Adrenal gland (tissue), 12 donors: ENCODE measurements around the gene WWP2. TPM values are rescaled to one million over a fixed set of nuclear protein-coding genes. Genes with fewer than 3 reads are reported as not detected.

ENCODE experiments used
- DNase-seq, 7 donors: peaks; one replicate each; pipeline ENCODE4 v3.0.0-alpha.2; 2019 to 2020
- H3K27ac ChIP-seq, 5 donors: fragments of 200-600 bp; sonication (generic) in 4 of 5; 1 replicate in 3 of 5; 2 replicates in 2 of 5; pipeline versions ENCODE4 v1.5.1 to v1.8.0; 2016 to 2020; ENCODE audit warnings: mild to moderate bottlenecking in 1 of 5
- H3K27me3 ChIP-seq: fragments of 200-600 bp; 2 replicates; pipeline ENCODE4 v1.8.0; 2021
- H3K36me3 ChIP-seq, 2 donors: fragments of 200-600 bp; replicated peaks in 1 of 2; 1 replicate in 1 of 2; 2 replicates in 1 of 2; pipeline versions ENCODE4 v1.5.1 to v1.8.0; 2018 to 2022
- H3K4me1 ChIP-seq, 2 donors: fragments of 200-600 bp; replicated peaks in 1 of 2; 1 replicate in 1 of 2; 2 replicates in 1 of 2; pipeline versions ENCODE4 v1.5.1 to v1.8.0; 2018 to 2021
- H3K4me3 ChIP-seq, 4 donors: fragments of 200-600 bp; sonication (generic) in 3 of 4; one replicate each; pipeline ENCODE4 v1.5.1; 2016 to 2018
- H3K9me3 ChIP-seq, 3 donors: fragments of 200-600 bp; sonication (generic) in 1 of 3; replicated peaks in 1 of 3; 1 replicate in 2 of 3; 2 replicates in 1 of 3; pipeline versions ENCODE4 v1.5.1 to v1.8.0; 2016 to 2021
- POLR2A ChIP-seq, 2 donors: fragments of 450-650 bp; IDR thresholded peaks; one replicate each; pipeline ENCODE4 v1.6.1; 2017; ENCODE audit warnings: antibody characterized with exemption in 2 of 2, mild to moderate bottlenecking in 2 of 2, moderate library complexity in 1 of 2
- WGBS, 4 donors: extraction: QIAGEN DNeasy Blood & Tissue Kit in 2 of 4; methylation state at CpG; one replicate each; pipeline versions ENCODE4 v1.1.5 to v1.1.7; 2013 to 2017; 5-methylcytosine and 5-hydroxymethylcytosine counted together
- intact Hi-C, 2 donors: fragments of 100-400 bp; cut with DNase I; formaldehyde crosslinking; loops; one replicate each; pipeline versions ENCODE4 v1.14.1 to v1.15.0; 2022 to 2023
- polyA plus RNA-seq, 3 donors: library from polyadenylated mRNA; stranded (reverse); fragments of 200-250 nt in 2 of 3; fragments of 350-450 nt in 1 of 3; fragmentation: Illumina TruSeq in 1 of 3; extraction: RNeasy Lipid Tissue Mini Kit (QIAGEN cat#74804) in 1 of 3; gene quantifications; one replicate each; pipeline ENCODE4 v1.2.3, GENCODE V29; 2013 to 2014
- total RNA-seq, 9 donors: library from RNA; depleted of rRNA in 4 of 9; stranded (reverse); fragments of >200 nt in 4 of 9; fragments of 120-200 nt in 1 of 9; fragmentation: NEBNext Ultra II Directional in 1 of 9; extraction: Animal tissue kit (Norgen Biotek cat#: 25700) in 1 of 9; gene quantifications; one replicate each; pipeline versions ENCODE4 v1.1.0 to v1.2.4, GENCODE V29; 2013 to 2023
- TF ChIP-seq, protein P1 (sequence below), 6 experiments: fragments of 450-650 bp in 4 of 6; fragments of 200-600 bp in 2 of 6; sonication (generic) in 1 of 6; IDR thresholded peaks; 1 replicate in 5 of 6; 2 replicates in 1 of 6; pipeline versions ENCODE4 v1.5.1 to v1.8.0; 2016 to 2021; ENCODE audit warnings: antibody characterized with exemption in 6 of 6, mild to moderate bottlenecking in 2 of 6, moderate library complexity in 1 of 6
- donor health status: healthy with polysubstance abuse.
- donor health status: Bipolar disorder and iron deficiency.
- donor health status: DM: yes; HTN: yes; CAD: no.
- donor health status: DM: no; HTN: no; CAD: no.
- donor health status: DM: no; HTN: no; CAD: no.
- donor health status: DM: yes; HTN: yes; CAD: no.

The WWP2 gene
- total and polyA plus RNA-seq, 12 donors: 28.3 to 99.8 (median 72.0) TPM

DNA sequence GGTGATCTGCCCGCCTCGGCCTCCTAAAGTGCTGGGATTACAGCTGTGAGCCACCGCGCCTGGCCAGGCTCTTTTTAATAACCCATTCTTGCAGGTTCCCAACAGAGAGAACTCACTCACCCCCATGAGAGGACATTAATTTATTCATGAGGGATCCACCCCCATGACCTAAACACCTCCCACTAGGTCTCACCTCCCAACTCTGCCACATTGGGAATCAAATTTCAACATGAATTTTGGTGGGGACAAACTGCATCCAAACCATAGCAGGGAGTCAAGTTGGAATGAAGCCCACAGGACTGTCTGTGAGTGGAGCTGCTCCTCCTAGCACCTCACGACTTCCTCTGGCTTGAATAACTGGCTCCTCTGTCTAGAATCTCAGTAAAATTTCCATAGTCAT lies 85.5 kb downstream of the WWP2 start:
- no peak for DNase-seq
- H3K27me3 ChIP-seq: no peaks in the 10 kb centered on the region
- intact Hi-C loops: no loop called here
- TF ChIP-seq, protein P1, sequence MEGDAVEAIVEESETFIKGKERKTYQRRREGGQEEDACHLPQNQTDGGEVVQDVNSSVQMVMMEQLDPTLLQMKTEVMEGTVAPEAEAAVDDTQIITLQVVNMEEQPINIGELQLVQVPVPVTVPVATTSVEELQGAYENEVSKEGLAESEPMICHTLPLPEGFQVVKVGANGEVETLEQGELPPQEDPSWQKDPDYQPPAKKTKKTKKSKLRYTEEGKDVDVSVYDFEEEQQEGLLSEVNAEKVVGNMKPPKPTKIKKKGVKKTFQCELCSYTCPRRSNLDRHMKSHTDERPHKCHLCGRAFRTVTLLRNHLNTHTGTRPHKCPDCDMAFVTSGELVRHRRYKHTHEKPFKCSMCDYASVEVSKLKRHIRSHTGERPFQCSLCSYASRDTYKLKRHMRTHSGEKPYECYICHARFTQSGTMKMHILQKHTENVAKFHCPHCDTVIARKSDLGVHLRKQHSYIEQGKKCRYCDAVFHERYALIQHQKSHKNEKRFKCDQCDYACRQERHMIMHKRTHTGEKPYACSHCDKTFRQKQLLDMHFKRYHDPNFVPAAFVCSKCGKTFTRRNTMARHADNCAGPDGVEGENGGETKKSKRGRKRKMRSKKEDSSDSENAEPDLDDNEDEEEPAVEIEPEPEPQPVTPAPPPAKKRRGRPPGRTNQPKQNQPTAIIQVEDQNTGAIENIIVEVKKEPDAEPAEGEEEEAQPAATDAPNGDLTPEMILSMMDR (IDR thresholded peaks at IDR 0.05): no peak
- TF ChIP-seq POLR2A (IDR thresholded peaks at IDR 0.05): no peak
- peak overlapping the region in 4 of 5 donors; percentile 65 to 82 (median 76) for H3K27ac ChIP-seq
- peaks cover 27 to 41% of the 10 kb centered on the region in 2 donors for H3K4me1 ChIP-seq
- no peaks in the 10 kb centered on the region for H3K9me3 ChIP-seq
- 85 to 93% (median 87%) methylated on average over 5 of the region's 5 CpGs for WGBS, 4 donors
- no peak overlapping the region for H3K4me3 ChIP-seq
- H3K36me3 ChIP-seq: peaks cover 0 to 2% of the 10 kb centered on the region in 2 donors

DNA sequence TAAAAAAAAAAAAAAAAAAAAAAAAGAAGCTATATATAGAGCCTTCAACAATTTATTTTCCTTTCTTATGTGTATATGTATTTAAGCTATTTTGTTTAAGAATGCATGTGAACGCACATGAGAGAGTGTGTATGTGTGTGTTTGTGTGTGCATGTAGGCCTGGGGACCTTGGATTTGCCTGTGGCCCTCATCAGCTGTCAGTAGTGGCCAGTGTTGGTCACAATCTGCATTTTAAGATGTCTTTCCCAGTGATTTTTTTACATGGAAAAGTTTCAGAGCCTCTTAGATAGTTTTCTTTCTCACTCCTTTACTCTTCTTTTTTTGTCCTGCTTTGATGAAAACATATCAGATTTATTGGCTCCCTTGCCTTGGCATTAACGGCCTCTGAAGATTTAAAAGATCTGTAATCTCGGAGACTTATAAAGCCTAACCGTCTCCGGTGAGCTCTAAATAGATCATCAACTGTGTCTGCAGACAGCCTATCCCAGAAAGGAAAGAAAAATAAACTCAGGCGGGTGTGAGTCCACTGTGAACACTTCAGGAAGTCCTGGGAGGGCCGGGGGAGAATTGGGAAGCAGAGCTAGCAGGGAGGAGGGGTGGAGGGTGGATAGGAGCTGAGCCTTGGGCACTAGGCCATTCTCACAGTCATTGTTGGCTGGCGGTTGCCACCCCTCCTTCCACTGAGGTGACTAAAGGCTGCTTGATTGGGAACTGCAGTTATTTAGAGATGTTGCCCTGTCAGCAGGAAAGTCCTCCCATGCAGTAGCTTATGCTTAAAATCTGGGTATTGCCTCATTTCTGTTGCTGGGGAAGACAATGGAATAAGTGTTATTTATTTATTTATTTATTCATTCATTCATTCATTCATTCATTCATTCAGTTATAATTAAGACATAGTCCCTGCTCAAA lies 86.8 kb downstream of the WWP2 start:
- DNase-seq: peak; percentile 89 to 97 (median 96)
- TF ChIP-seq, protein P1 (IDR thresholded peaks at IDR 0.05): peak in 2 of 6 experiments; percentile 6 to 31
- peak in 1 of 2 donors; percentile 64 for TF ChIP-seq POLR2A (IDR thresholded peaks at IDR 0.05)
- Histone ChIP-seq H3K9me3 (no peaks in the 10 kb centered on the region), H3K27ac (peak overlapping the region; percentile 65 to 82 (median 76)), H3K27me3 (no peaks in the 10 kb centered on the region), H3K36me3 (no peaks in the 10 kb centered on the region), H3K4me3 (no peak overlapping the region), H3K4me1 (peaks cover 27 to 41% of the 10 kb centered on the region in 2 donors)
- 7 to 16% (median 10%) methylated on average over 8 of the region's 8 CpGs for WGBS, 4 donors
- intact Hi-C loops: no loop called here

DNA sequence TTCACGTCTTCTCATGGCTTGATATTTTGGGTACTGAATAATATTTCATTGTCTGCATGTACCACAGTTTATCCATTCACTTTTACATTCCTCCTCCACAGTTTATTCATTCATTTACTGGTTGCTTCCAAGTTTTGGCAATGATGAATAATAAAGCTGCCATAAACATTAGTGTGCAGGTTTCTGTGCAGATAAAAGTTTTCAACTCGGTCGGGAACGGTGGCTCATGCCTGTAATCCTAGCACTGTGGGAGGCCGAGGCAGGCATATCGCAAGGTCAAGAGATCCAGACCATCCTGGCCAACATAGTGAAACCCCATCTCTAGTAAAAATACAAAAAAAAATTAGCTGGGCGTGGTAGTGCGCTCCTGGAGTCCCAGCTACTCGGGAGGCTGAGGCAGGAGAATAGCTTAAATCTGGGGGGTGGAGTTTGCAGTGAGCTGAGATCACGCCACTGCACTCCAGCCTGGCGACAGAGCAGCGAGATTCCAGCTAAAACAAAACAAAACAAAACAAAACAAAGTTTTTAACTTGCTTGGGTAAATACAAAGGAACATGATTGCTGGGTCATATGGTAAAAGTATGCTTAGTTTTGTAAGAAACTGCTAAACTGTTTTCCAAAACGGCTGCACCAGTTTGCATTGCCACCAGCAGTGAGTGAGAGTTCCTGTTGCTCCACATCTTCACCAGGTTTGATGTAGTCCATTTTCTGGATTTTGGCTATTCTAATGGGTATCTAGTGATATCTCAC lies 89.5 kb downstream of the WWP2 start:
- Histone ChIP-seq H3K27ac (no peak overlapping the region), H3K27me3 (no peaks in the 10 kb centered on the region), H3K9me3 (no peaks in the 10 kb centered on the region), H3K4me3 (no peak overlapping the region), H3K36me3 (no peaks in the 10 kb centered on the region), H3K4me1 (peaks cover 20 to 36% of the 10 kb centered on the region in 2 donors)
- intact Hi-C loops: no loop called here
- DNase-seq: no peak
- WGBS, 4 donors: 65 to 76% (median 73%) methylated on average over 13 of the region's 13 CpGs
- TF ChIP-seq, protein P1 (IDR thresholded peaks at IDR 0.05): no peak
- TF ChIP-seq POLR2A (IDR thresholded peaks at IDR 0.05): no peak

DNA sequence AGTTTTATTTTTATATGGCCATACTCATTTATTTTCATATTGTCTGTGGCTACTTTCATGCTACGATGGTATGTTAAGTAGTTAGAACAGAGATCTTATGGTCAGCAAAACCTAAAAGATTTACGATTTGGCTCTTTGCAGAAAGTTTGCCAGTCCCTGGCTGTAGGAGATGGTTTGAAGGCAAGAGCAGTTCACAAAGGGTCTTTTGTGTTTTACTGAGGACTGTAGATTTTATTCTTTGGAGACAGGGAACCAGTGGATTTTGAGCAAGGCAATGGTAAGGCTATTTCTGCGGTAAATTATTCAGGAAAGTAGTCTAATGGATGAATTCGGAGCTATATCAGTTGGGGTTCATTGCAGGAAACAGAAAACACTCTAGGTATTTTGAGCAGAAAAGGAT lies 90.7 kb downstream of the WWP2 start:
- 89 to 99% (median 92%) methylated on average over 4 of the region's 4 CpGs for WGBS, 4 donors
- intact Hi-C loops: no loop called here
- H3K27ac ChIP-seq: no peak overlapping the region
- H3K27me3 ChIP-seq: no peaks in the 10 kb centered on the region
- no peak for DNase-seq
- TF ChIP-seq, protein P1 (IDR thresholded peaks at IDR 0.05): no peak
- no peak for TF ChIP-seq POLR2A (IDR thresholded peaks at IDR 0.05)
- no peaks in the 10 kb centered on the region for H3K9me3 ChIP-seq
- H3K36me3 ChIP-seq: no peaks in the 10 kb centered on the region
- peaks cover 15 to 38% of the 10 kb centered on the region in 2 donors for H3K4me1 ChIP-seq
- no peak overlapping the region for H3K4me3 ChIP-seq
